ENCODE measurements around the gene CACNG3.

The CACNG3 gene

GRCh38 chr16:24372824-24373223, 116.7 kb downstream of the CACNG3 start:
- WGBS, 2 experiments = 90 to 94% methylated on average over 5 of the region's 5 CpGs
- Histone ChIP-seq H3K4me1 (ENCODE audit: control insufficient read depth, insufficient read depth, low read length) (no peaks in the 10 kb centered on the region), H3K27ac (ENCODE audit: insufficient read depth, low read depth, low read length, poor library complexity, severe bottlenecking) (no peak overlapping the region), H3K27me3 (ENCODE audit: control insufficient read depth, insufficient read depth, low read length, poor library complexity, severe bottlenecking) (no peaks in the 10 kb centered on the region), H3K9me3 (ENCODE audit: control insufficient read depth, low read length) (no peaks in the 10 kb centered on the region), H3K4me3 (ENCODE audit: insufficient read depth, low read depth, low read length) (no peak overlapping the region), H3K36me3 (ENCODE audit: control insufficient read depth, insufficient read depth, low read length) (no peaks in the 10 kb centered on the region)

DNA sequence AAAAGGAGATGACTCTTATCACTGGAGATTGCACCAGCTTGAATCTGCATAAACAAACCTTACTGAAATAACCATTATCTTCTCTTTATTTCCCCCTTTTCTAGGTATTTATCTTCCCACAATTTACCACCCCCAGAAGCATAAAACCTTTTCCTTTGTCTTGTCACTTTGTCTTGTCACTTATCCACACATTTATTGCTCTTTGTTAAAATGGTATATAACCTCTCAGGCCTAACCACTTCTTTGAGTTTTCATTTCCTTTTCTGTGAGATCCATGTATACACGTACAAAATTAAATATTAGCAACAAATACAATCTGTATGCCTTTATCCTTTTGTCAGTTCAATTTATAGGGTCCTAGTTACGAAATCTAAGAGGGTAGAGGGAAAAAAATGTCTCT, 122.9 kb downstream of the CACNG3 start:
- WGBS, 2 experiments = 92 to 100% methylated on average over 1 of the region's 2 CpGs

GRCh38 chr16:24381470-24382118, 125.5 kb downstream of the CACNG3 start:
- Histone ChIP-seq H3K4me1 (ENCODE audit: control insufficient read depth, insufficient read depth, low read length) (no peaks in the 10 kb centered on the region), H3K27ac (ENCODE audit: insufficient read depth, low read depth, low read length, poor library complexity, severe bottlenecking) (no peak overlapping the region), H3K4me3 (ENCODE audit: insufficient read depth, low read depth, low read length) (no peak overlapping the region), H3K9me3 (ENCODE audit: control insufficient read depth, low read length) (peaks cover 3% of the 10 kb centered on the region), H3K36me3 (ENCODE audit: control insufficient read depth, insufficient read depth, low read length) (no peaks in the 10 kb centered on the region), H3K27me3 (ENCODE audit: control insufficient read depth, insufficient read depth, low read length, poor library complexity, severe bottlenecking) (peaks cover 5% of the 10 kb centered on the region)
- WGBS, 2 experiments = 65 to 68% methylated on average over 2 of the region's 2 CpGs

More for the DNA sequence above, 122.9 kb downstream of the CACNG3 start:
- Histone ChIP-seq H3K4me1 (ENCODE audit: control insufficient read depth, insufficient read depth, low read length) (no peaks in the 10 kb centered on the region), H3K36me3 (ENCODE audit: control insufficient read depth, insufficient read depth, low read length) (no peaks in the 10 kb centered on the region), H3K27ac (ENCODE audit: insufficient read depth, low read depth, low read length, poor library complexity, severe bottlenecking) (no peak overlapping the region), H3K4me3 (ENCODE audit: insufficient read depth, low read depth, low read length) (no peak overlapping the region), H3K9me3 (ENCODE audit: control insufficient read depth, low read length) (peaks cover 3% of the 10 kb centered on the region), H3K27me3 (ENCODE audit: control insufficient read depth, insufficient read depth, low read length, poor library complexity, severe bottlenecking) (peaks cover 5% of the 10 kb centered on the region)

DNA sequence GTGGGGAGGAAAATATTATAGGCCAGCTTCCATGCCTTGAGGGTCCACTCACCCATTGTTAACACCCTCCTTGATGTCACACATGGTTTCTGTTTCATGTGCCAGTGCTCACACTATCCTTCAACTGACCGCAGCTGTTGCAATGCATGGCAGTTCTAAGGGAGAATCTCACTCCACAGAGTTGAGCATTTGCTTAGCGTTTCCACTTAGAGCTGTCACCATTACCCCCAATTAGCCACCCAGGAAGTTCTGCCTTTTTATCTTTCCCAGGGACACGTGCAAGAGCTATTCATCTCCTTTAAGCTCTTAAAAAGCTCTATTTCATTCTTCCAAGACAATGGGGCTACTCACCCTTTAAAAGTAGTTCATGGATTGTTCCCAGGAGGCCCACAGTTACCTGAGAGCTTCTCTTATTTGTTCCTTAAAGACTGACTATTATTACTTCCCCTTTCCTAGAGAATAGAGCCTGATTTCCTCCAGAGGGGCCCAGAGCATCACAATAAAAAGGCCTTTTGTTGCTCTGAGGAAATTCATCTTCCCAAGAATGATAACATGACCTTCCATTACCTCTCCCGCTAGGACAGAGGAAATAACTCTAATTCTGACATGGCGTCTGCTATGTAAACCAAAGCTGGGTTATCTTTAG, 126.8 kb downstream of the CACNG3 start:
- no peak overlapping the region for H3K4me3 ChIP-seq (ENCODE audit: insufficient read depth, low read depth, low read length)
- WGBS, 2 experiments = 32 to 36% methylated on average over 5 of the region's 5 CpGs
- H3K27ac ChIP-seq (ENCODE audit: insufficient read depth, low read depth, low read length, poor library complexity, severe bottlenecking) = no peak overlapping the region
- H3K4me1 ChIP-seq (ENCODE audit: control insufficient read depth, insufficient read depth, low read length) = no peaks in the 10 kb centered on the region
- peaks cover 3% of the 10 kb centered on the region for H3K9me3 ChIP-seq (ENCODE audit: control insufficient read depth, low read length)
- H3K27me3 ChIP-seq (ENCODE audit: control insufficient read depth, insufficient read depth, low read length, poor library complexity, severe bottlenecking) = peaks cover 5% of the 10 kb centered on the region
- no peaks in the 10 kb centered on the region for H3K36me3 ChIP-seq (ENCODE audit: control insufficient read depth, insufficient read depth, low read length)

GRCh38 chr16:24394341-24394740, 138.2 kb downstream of the CACNG3 start:
- WGBS, 2 experiments = 88% methylated on average over 8 of the region's 8 CpGs
- Histone ChIP-seq H3K4me3 (ENCODE audit: insufficient read depth, low read depth, low read length) (no peak overlapping the region), H3K36me3 (ENCODE audit: control insufficient read depth, insufficient read depth, low read length) (no peaks in the 10 kb centered on the region), H3K9me3 (ENCODE audit: control insufficient read depth, low read length) (no peaks in the 10 kb centered on the region), H3K27ac (ENCODE audit: insufficient read depth, low read depth, low read length, poor library complexity, severe bottlenecking) (no peak overlapping the region), H3K4me1 (ENCODE audit: control insufficient read depth, insufficient read depth, low read length) (peaks cover 7% of the 10 kb centered on the region), H3K27me3 (ENCODE audit: control insufficient read depth, insufficient read depth, low read length, poor library complexity, severe bottlenecking) (no peaks in the 10 kb centered on the region)

DNA sequence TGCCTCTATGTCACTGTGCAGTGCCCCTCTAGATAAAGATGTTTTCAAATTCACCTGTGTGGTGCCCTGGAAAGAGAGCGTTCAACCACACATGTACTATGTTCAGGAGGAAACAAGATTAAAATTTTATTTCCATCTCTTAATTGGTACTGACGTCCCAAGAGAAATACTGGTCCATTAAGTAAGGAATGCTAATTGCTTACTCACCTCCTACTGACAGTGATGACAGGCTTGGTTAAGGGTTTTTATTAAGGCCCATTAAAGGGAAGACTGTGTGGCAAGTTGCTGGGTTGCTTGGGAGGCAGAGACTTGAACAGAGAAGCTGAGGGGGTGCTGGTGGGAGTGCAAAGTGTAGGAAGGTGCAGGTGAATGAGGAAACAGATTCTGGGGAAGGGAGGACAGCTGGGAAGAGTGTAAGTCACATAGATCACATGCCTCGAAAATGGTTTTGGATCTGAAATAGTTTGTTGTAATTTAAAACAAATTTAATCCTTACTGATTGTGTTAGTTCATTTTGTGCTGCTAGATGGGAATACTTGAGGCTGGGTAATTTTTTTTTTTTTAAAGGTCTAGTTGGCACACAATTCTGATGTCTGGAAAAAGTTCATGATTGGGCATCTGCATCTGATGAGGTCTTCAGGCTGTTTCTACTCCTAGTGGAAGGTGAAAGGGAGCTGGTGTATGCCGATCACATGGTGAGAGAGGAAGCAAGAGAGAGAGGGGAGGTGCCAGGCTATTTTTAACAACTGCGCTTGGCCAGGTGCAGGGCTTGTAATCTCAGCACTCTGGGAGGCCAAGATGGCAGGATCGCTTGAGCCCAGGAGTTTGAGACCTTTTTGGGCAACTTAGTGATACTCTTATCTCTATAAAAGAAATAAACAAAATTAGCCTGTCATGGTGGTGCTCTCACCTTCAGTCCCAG, 140.5 kb downstream of the CACNG3 start:
- no peaks in the 10 kb centered on the region for H3K36me3 ChIP-seq (ENCODE audit: control insufficient read depth, insufficient read depth, low read length)
- 90% methylated on average over 6 of the region's 6 CpGs for WGBS, 2 experiments

DNA sequence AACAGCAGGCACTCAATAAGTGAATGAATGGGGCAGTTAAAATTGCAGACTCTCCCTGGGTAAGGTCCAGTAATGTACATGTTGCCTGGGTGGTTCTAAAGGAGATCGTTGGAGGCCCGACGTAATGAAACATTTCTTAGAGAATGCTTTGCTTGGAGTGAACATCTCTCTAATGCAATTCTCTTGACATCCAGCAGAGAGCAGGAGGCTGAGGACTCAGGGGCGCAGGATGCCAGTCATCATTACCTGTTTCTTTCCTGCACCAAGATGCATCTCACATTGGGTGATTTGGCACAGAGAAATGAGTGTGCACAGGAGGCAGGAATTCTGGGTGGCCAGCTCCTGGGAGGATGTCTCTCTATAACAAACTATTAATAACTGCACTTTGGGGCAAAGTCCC, 152.9 kb downstream of the CACNG3 start:
- Histone ChIP-seq H3K4me3 (ENCODE audit: insufficient read depth, low read depth, low read length) (no peak overlapping the region), H3K27ac (ENCODE audit: insufficient read depth, low read depth, low read length, poor library complexity, severe bottlenecking) (no peak overlapping the region)
- WGBS, 2 experiments = 76 to 79% methylated on average over 4 of the region's 4 CpGs

More for the DNA sequence above, 140.5 kb downstream of the CACNG3 start:
- no peak overlapping the region for H3K4me3 ChIP-seq (ENCODE audit: insufficient read depth, low read depth, low read length)
- no peak overlapping the region for H3K27ac ChIP-seq (ENCODE audit: insufficient read depth, low read depth, low read length, poor library complexity, severe bottlenecking)
- H3K9me3 ChIP-seq (ENCODE audit: control insufficient read depth, low read length) = no peaks in the 10 kb centered on the region
- no peaks in the 10 kb centered on the region for H3K27me3 ChIP-seq (ENCODE audit: control insufficient read depth, insufficient read depth, low read length, poor library complexity, severe bottlenecking)
- H3K4me1 ChIP-seq (ENCODE audit: control insufficient read depth, insufficient read depth, low read length) = peaks cover 7% of the 10 kb centered on the region

More for the DNA sequence above, 152.9 kb downstream of the CACNG3 start:
- H3K4me1 ChIP-seq (ENCODE audit: control insufficient read depth, insufficient read depth, low read length) = no peaks in the 10 kb centered on the region
- H3K36me3 ChIP-seq (ENCODE audit: control insufficient read depth, insufficient read depth, low read length) = no peaks in the 10 kb centered on the region
- no peaks in the 10 kb centered on the region for H3K9me3 ChIP-seq (ENCODE audit: control insufficient read depth, low read length)
- H3K27me3 ChIP-seq (ENCODE audit: control insufficient read depth, insufficient read depth, low read length, poor library complexity, severe bottlenecking) = no peaks in the 10 kb centered on the region
